Measurements from ENCODE around the gene C9orf43.

- no peak for TF ChIP-seq GATA2 (IDR thresholded peaks at IDR 0.05; ENCODE audit: low read depth, low read length)
- TF ChIP-seq GATA3 (IDR thresholded peaks at IDR 0.05; ENCODE audit: low read depth, low read length): no peak
Measured at GRCh38 chr9:113421726-113422125, 11.2 kb downstream of the C9orf43 start.

Measured in SH-SY5Y (cell line).